Muscle layer of colon (tissue), 2 donors: Measurements from ENCODE around the gene ANO2.

ENCODE experiments used
- H3K27ac ChIP-seq: one replicate; pipeline ENCODE4 v1.7.0; 2013; ENCODE audit warnings: low read depth, mild to moderate bottlenecking, low read length, moderate library complexity
- H3K27me3 ChIP-seq, 2 donors: one replicate each; pipeline ENCODE4 v1.7.0; 2013; ENCODE audit warnings: low read length in 2 of 2, mild to moderate bottlenecking in 2 of 2; ENCODE audit not compliant: insufficient read depth in 2 of 2, control insufficient read depth in 1 of 2
- H3K36me3 ChIP-seq: one replicate; pipeline ENCODE4 v1.7.0; 2013; ENCODE audit warnings: mild to moderate bottlenecking, low read length; ENCODE audit not compliant: insufficient read depth
- H3K4me1 ChIP-seq: one replicate; pipeline ENCODE4 v1.7.0; 2013; ENCODE audit warnings: mild to moderate bottlenecking, low read length; ENCODE audit not compliant: insufficient read depth
- H3K4me3 ChIP-seq, 2 donors: one replicate each; pipeline ENCODE4 v1.7.0; 2013; ENCODE audit warnings: low read length in 2 of 2, low read depth in 1 of 2, mild to moderate bottlenecking in 1 of 2, moderate library complexity in 1 of 2
- H3K9ac ChIP-seq: one replicate; pipeline ENCODE4 v1.7.0; 2013; ENCODE audit warnings: low read length
- H3K9me3 ChIP-seq: one replicate; pipeline ENCODE4 v1.7.0; 2013; ENCODE audit warnings: mild to moderate bottlenecking, low read length
- donor health status: abdominal sarcoma.
- donor health status: Adenocarcinoma of cecum.

ANO2 gene

DNA sequence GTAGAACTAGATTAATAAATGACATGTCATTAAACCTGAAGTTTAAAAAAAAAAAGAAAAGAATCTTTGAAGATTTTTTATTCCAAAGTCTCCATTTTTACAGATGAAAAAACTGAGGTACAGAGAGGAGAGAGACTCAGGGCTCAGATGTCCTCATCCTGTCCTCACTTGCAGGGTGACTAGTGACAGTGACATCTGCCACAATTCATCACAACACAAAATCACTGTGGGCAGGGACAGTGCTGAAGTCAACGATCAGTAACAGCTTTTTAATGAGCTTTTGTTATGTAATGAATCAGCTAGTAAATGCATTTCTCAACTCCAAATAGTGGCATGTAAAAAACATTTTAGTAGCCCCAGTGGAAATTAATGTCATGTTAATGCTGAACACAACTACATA, 374.6 kb downstream of the ANO2 start:
- H3K36me3 ChIP-seq: no peaks in the 10 kb centered on the region
- no peaks in the 10 kb centered on the region for H3K27me3 ChIP-seq
- no peak overlapping the region for H3K9ac ChIP-seq
- no peaks in the 10 kb centered on the region for H3K9me3 ChIP-seq
- no peak overlapping the region for H3K4me3 ChIP-seq
- H3K4me1 ChIP-seq: no peaks in the 10 kb centered on the region
- no peak overlapping the region for H3K27ac ChIP-seq

DNA sequence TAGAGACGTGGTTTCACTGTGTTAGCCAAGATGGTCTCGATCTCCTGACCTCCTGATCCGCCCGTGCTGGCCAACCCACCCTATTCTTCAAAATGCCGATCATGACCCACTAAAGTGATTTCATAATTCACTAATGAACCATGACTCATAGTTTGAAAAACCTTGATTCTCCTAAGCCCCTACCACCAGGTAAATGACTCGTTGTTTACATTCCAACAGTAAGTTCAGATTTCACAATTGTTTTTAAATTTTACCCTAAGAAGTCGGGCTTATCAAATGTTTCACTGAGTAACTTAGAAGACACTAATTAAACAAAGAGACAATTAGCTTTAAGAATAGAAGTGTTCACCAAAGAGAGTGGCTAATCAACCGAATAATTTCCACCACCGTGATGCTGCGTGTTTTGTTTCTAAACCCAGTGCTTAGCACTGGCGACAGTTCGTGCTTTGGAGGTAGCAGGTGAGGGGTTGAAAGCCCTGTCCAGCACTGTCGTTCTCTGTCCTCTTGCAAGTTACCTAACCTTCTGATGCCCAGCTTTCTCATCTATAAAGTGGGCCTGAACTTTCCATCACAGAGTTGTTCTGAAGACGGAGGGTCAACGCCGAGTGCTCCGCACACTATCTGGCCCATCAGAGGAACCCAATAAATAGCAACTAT, 376.6 kb downstream of the ANO2 start:
- Histone ChIP-seq H3K9ac (no peak overlapping the region), H3K27ac (no peak overlapping the region), H3K36me3 (no peaks in the 10 kb centered on the region), H3K9me3 (no peaks in the 10 kb centered on the region), H3K4me1 (no peaks in the 10 kb centered on the region), H3K4me3 (no peak overlapping the region), H3K27me3 (no peaks in the 10 kb centered on the region)

DNA sequence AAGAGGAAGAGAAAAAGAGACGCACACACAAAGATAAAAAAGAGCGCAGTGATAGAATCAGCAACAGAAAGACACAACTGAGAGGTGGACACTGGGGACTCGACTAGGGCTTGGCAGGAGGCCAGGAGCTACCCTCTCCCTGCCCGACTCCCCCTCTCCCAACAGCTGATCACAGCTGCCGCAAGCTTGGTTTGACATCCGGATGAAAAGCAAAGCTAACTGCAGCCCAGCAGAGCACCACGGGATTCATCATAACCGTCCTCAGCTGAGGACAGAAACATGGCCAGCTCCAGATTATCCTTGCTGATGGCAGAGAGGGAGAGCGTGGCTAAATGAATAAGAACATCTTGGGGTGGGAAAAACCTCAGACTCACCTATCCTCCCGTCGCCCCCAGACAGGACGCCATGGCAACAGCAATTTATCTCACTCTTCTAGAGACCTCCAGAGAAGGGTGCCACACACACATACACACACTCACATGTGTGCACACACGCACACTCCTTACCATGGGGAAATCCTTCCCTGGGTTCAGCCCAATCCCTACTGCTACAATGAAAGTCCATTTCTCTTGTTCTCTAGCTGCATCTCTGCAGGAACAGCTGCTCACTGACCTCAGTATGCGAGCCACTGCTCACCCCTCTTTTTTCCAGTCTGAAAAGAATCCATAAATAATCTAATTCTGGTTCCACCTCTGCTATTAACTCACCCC, 377.9 kb downstream of the ANO2 start:
- H3K36me3 ChIP-seq: no peaks in the 10 kb centered on the region

DNA sequence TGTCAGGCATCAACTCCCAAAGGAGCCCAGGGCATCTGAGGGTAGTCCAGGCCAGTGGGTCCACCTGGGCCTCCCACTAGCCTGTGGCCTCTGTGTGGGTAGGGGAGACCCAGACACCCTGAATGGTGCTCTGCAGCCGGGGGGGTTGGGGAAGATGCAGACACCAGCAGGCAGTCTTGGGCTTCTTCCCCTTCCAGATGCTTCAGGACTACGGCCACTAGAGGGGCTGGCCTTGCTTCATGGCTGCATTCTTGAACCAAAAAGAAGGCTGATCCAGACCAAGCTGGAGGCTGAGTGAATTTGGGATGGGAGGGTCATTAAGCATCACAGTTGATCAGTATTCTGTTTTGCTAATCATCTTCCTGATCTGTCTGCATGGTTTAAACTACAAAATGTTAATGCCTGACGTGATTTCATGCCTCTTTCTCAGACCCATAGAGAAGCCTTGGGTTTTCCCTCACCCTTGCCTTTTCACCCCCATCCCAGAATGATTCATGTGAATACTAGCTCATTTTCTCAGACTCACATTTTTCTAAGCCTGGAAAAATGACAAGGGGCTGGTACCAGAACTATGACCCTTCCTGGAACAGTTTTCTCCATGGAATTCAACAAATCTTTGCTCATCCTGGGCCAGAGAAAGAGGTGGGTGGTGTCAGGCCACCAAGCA, 379.0 kb downstream of the ANO2 start:
- no peaks in the 10 kb centered on the region for H3K27me3 ChIP-seq
- no peaks in the 10 kb centered on the region for H3K4me1 ChIP-seq
- H3K36me3 ChIP-seq: no peaks in the 10 kb centered on the region
- H3K4me3 ChIP-seq: no peak overlapping the region
- no peaks in the 10 kb centered on the region for H3K9me3 ChIP-seq
- H3K9ac ChIP-seq: no peak overlapping the region
- H3K27ac ChIP-seq: no peak overlapping the region

More for the DNA sequence above, 377.9 kb downstream of the ANO2 start:
- H3K9me3 ChIP-seq: no peaks in the 10 kb centered on the region
- no peak overlapping the region for H3K9ac ChIP-seq
- no peaks in the 10 kb centered on the region for H3K27me3 ChIP-seq
- H3K4me3 ChIP-seq: no peak overlapping the region
- H3K4me1 ChIP-seq: no peaks in the 10 kb centered on the region
- H3K27ac ChIP-seq: no peak overlapping the region

DNA sequence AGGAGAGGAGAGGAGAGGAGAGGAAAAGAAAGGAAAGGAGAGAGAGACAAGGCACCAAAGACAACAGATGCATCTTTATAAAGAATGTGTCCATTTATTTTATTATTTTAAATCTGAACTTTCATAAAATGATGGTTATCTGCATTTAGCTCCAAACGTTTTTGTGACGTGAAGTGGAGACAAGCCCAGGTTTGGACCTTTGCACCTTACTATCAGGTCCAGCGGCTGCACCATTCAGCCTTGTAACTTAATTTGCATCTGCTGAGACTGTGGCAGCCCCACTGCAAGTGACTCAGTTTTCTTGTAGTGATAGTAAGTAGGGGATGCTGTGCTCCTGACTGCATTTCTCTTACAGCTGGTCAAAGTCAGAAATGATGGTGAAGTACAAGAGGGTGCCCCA, 382.5 kb downstream of the ANO2 start:
- Histone ChIP-seq H3K9ac (no peak overlapping the region), H3K9me3 (no peaks in the 10 kb centered on the region)

DNA sequence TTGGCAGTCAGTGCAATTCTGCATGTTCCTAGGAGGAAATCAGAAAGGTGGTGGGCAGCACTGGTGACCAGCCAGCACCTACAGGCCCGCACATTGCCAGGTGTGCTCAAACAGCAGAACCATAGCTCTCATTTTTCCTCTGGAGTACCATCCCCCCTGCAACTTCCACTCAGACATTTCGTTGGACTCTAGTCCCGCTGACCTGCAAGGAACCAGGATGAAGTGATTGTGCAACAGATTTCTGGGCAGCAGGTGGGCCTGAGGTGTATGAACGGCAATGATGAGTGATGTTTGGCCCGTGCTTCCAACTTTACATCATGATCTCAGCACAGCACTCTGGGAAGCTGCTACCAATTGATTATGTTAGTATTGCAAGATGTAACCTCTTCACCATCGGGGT, 383.2 kb downstream of the ANO2 start:
- no peaks in the 10 kb centered on the region for H3K4me1 ChIP-seq
- H3K4me3 ChIP-seq: no peak overlapping the region
- H3K36me3 ChIP-seq: no peaks in the 10 kb centered on the region
- H3K27ac ChIP-seq: no peak overlapping the region
- no peak overlapping the region for H3K9ac ChIP-seq
- H3K9me3 ChIP-seq: no peaks in the 10 kb centered on the region
- no peaks in the 10 kb centered on the region for H3K27me3 ChIP-seq

More for the DNA sequence above, 382.5 kb downstream of the ANO2 start:
- Histone ChIP-seq H3K27me3 (no peaks in the 10 kb centered on the region), H3K36me3 (no peaks in the 10 kb centered on the region), H3K27ac (no peak overlapping the region), H3K4me1 (no peaks in the 10 kb centered on the region), H3K4me3 (no peak overlapping the region)

DNA sequence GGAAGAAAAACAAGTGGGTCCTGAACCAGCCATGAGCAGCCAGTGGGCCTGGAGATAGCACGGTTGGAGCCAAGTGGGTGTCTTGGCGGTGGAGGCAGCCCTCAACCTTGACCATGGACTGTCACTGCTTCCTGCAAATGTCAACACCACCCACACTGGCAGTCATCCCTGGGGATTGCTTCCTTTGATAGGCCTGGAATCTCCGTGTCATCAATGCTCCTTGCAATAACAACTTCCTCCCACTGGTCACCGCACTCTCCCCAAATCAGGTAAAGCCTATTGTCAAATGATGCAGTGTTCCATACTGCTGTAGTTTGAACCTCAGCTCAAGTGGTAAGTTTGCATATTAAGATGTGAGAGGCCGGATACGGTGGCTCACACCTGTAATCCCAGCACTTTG, 384.0 kb downstream of the ANO2 start:
- Histone ChIP-seq H3K27ac (no peak overlapping the region), H3K27me3 (no peaks in the 10 kb centered on the region), H3K36me3 (no peaks in the 10 kb centered on the region), H3K4me3 (no peak overlapping the region), H3K4me1 (no peaks in the 10 kb centered on the region), H3K9ac (no peak overlapping the region), H3K9me3 (no peaks in the 10 kb centered on the region)

DNA sequence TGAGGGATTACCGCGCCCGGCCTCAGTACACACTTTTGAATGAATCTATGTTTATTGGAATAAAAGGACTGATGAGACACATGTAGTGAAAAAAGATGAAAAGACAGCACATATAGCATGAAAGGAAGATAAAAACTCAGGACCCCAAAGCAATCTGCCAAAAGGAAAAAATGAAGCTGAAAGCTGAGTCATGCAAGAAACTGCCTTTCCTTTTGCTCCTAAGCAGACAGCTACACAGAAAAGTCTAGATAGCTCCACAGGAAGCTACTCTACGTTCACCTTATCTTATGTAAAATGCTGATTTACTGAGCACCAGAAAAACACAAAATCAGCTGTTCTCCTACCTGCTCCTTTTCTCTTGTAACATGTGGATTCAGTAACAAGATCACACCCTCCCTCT, 384.8 kb downstream of the ANO2 start:
- Histone ChIP-seq H3K9me3 (no peaks in the 10 kb centered on the region), H3K4me1 (no peaks in the 10 kb centered on the region), H3K36me3 (no peaks in the 10 kb centered on the region), H3K4me3 (no peak overlapping the region), H3K27ac (no peak overlapping the region), H3K27me3 (no peaks in the 10 kb centered on the region), H3K9ac (no peak overlapping the region)

DNA sequence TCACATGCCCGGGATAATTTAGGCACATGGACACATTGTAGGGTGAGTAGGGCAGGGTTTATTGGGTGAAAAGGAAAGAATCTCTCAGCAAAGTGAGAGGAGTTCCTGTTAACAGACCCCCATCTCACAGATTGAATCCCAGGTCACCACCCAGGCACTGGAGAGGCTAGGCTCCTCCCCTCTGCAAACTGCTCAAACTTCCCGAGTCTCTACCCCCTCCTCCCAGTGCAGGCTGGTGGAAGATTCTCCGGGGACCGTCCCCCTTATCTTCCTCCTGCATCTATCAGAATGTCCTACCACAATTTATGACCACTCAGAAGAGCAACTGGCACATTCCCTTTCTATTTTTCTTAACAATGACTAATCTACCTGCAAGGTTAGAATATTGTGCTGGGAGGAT, 387.2 kb downstream of the ANO2 start:
- no peaks in the 10 kb centered on the region for H3K27me3 ChIP-seq
- no peaks in the 10 kb centered on the region for H3K9me3 ChIP-seq
- H3K36me3 ChIP-seq: no peaks in the 10 kb centered on the region
- no peak overlapping the region for H3K9ac ChIP-seq
- no peaks in the 10 kb centered on the region for H3K4me1 ChIP-seq
- no peak overlapping the region for H3K4me3 ChIP-seq
- no peak overlapping the region for H3K27ac ChIP-seq

DNA sequence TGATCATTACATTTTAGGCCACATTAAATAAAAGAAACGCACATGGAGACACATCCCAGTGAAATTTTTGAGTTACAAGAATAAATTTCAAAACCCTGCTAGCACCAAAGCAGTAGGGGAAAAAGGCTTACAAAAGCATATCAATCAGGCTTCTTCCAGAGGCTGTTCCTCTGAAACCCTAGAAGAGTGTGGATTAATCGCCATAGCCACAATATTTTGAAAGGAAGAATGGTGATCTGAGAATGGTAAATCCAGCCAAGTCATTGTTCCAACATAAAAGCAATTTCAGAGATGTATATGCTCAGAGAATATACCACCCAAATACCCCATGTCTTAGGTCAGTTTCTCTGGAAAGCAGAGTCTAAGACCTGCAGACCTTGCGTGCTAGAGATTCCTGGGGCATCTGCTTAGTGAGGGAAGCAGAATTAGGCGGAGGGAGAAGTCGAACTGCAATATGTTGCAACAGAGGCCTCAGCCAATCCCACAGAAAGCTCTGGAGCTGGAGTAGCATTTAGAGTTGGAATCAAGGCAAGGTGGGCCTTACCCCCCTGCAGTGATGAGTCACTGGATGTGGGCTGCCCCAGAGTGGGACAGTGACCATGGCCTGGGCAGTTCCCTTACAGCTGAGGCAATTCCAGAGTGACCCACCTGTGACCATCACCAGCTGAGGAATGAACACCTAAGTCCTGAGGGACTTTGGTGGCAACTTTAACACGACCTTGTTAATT, 387.9 kb downstream of the ANO2 start:
- Histone ChIP-seq H3K27ac (no peak overlapping the region), H3K27me3 (no peaks in the 10 kb centered on the region), H3K4me3 (no peak overlapping the region), H3K9me3 (no peaks in the 10 kb centered on the region), H3K36me3 (no peaks in the 10 kb centered on the region), H3K9ac (no peak overlapping the region), H3K4me1 (no peaks in the 10 kb centered on the region)

DNA sequence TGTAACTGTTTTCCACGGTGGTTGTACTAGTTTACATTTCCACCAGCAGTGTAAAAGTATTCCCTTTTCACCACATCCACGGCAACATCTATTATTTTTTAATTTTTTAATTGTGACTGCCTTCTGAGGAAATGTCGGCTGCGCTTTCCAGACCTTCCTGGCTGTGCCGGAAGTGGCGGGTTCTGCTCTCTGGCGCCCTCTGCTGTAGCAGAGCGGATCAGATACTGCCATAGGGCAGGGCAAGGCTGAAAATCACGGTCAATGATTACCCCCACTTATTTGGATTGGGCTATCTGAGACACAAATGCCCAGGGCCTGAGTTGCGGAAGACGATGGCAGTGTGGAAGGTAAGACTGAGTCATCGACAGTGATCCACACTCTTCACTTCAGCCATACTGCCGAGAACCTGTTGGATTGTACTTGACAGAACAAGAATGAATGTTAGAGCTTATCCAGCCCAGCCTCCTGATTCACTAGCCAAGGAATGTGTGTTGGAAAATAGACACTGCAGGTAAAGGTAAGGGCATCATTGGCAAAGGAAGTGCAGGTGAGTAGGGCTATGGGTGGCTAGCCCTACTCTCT, 388.9 kb downstream of the ANO2 start:
- H3K4me1 ChIP-seq: no peaks in the 10 kb centered on the region
- H3K27ac ChIP-seq: no peak overlapping the region
- H3K36me3 ChIP-seq: no peaks in the 10 kb centered on the region
- H3K9ac ChIP-seq: no peak overlapping the region
- no peaks in the 10 kb centered on the region for H3K9me3 ChIP-seq
- H3K4me3 ChIP-seq: no peak overlapping the region
- no peaks in the 10 kb centered on the region for H3K27me3 ChIP-seq
